Heart right ventricle (tissue), 16 donors: ENCODE data around the gene FAM13A. TPM values are rescaled to one million over a fixed set of nuclear protein-coding genes. Genes with fewer than 3 reads are reported as not detected.

Source experiments
- ATAC-seq, 8 donors: fragments of 200-7000 bp; cut with Tn5 transposase; one replicate each; pipeline ENCODE4 v1.9.1; 2020; ENCODE audit warnings: mild to moderate bottlenecking in 8 of 8, moderate library complexity in 8 of 8, moderate number of reproducible peaks in 1 of 8
- DNase-seq, 2 donors: peaks; one replicate each; pipeline ENCODE4 v3.0.0-alpha.2; 2020
- H3K27ac ChIP-seq, 10 donors: fragments of 200-600 bp; sonication (generic) in 2 of 10; one replicate each; pipeline versions ENCODE4 v1.5.0 to v1.8.0; 2020 to 2022; ENCODE audit warnings: mild to moderate bottlenecking in 3 of 10
- H3K27me3 ChIP-seq, 7 donors: fragments of 200-600 bp; one replicate each; pipeline ENCODE4 v1.8.0; 2021 to 2022; ENCODE audit warnings: mild to moderate bottlenecking in 2 of 7
- H3K36me3 ChIP-seq, 9 donors: fragments of 200-600 bp; sonication (generic) in 1 of 9; one replicate each; pipeline versions ENCODE4 v1.5.0 to v1.8.0; 2020 to 2022; ENCODE audit warnings: mild to moderate bottlenecking in 2 of 9
- H3K4me1 ChIP-seq, 9 donors: fragments of 200-600 bp; sonication (generic) in 1 of 9; one replicate each; pipeline versions ENCODE4 v1.5.0 to v1.8.0; 2020 to 2022; ENCODE audit warnings: mild to moderate bottlenecking in 4 of 9
- H3K4me3 ChIP-seq, 10 donors: fragments of 200-600 bp; sonication (generic) in 2 of 10; one replicate each; pipeline versions ENCODE4 v1.5.0 to v1.8.0; 2020 to 2022; ENCODE audit warnings: mild to moderate bottlenecking in 7 of 10, moderate library complexity in 2 of 10
- H3K9me3 ChIP-seq, 11 donors: fragments of 200-600 bp in 10 of 11; sonication (generic) in 2 of 11; one replicate each; pipeline versions ENCODE4 v1.5.0 to v1.8.0; 2013 to 2022; ENCODE audit warnings: mild to moderate bottlenecking in 2 of 11, control low read depth in 1 of 11, moderate library complexity in 1 of 11
- WGBS, 2 donors: extraction: QIAGEN DNeasy Blood & Tissue Kit; methylation state at CpG; one replicate each; pipeline ENCODE4 v1.1.7; 2013; ENCODE audit warnings: inconsistent platforms in 1 of 2; 5-methylcytosine and 5-hydroxymethylcytosine counted together
- intact Hi-C, 10 donors: fragments of 100-400 bp; cut with DNase I; formaldehyde crosslinking; loops; one replicate each; pipeline versions ENCODE4 v1.11.1 to v1.14.2; 2022
- polyA plus RNA-seq, 2 donors: library from polyadenylated mRNA; stranded (reverse); fragments of 200-250 nt; gene quantifications; one replicate each; pipeline ENCODE4 v1.2.3, GENCODE V29; 2013
- total RNA-seq, 10 donors: library from RNA; stranded (reverse); fragmentation: NEBNext Ultra II Directional in 3 of 10; extraction: Animal tissue kit (Norgen Biotek cat#: 25700) in 3 of 10; gene quantifications; one replicate each; pipeline versions ENCODE4 v1.2.1 to v1.2.4, GENCODE V29; 2021 to 2023
- TF ChIP-seq, protein P1 (sequence below), 9 donors: fragments of 200-600 bp; sonication (generic) in 2 of 9; IDR thresholded peaks; one replicate each; pipeline versions ENCODE4 v1.5.0 to v1.8.0; 2021 to 2022; ENCODE audit warnings: antibody characterized with exemption in 9 of 9, mild to moderate bottlenecking in 5 of 9, moderate library complexity in 1 of 9
- donor health status: Arrhythmogenic right ventricular cardiomyopathy.
- donor health status: ischemic (EF 13 %, LVEDD 7.1; RV severe dilation, severe dysfunction).
- donor health status: healthy with polysubstance abuse.
- donor health status: DM: no; HTN: yes; CAD: no.
- donor health status: DM: no; HTN: no; CAD: no.
- donor health status: ischemic (EF 25% LVEDD 6.9; RV normal size, moderate dysfunction).
- donor health status: ischemic (EF 25% LVEDD 5.7; RV mildly dilated, moderate dysfunction).
- donor health status: healthy.
- donor health status: DM: yes; HTN: yes; CAD: no.
- donor health status: Ischemic cardiomyopathy.
- donor health status: ischemic (EF 35%, LVEDD 5.7; RV mildly dilated, moderate dysfunction).
- donor health status: nonischemic (EF 11% LVEDD 7.7; RV severe dilation, severe dysfunction).
- donor health status: DM: yes; HTN: yes; CAD: no.
- donor health status: PGD.
- donor health status: ischemic (EF 29% LVEDD 5.4; RV normal size, mild dysfunction).
- donor health status: nonischemic (EF 23%, LVEDD 6.1; RV moderate dilation, normal function).

FAM13A gene
- total and polyA plus RNA-seq, 12 donors, result 2.4 to 18.4 (median 14.1) TPM

GRCh38 chr4:88939697-88940096, 117.3 kb downstream of the FAM13A start:
- intact Hi-C loops, result no loop called here
- no peak overlapping the region for H3K4me3 ChIP-seq
- H3K27ac ChIP-seq, result no peak overlapping the region
- H3K9me3 ChIP-seq, result no peaks in the 10 kb centered on the region
- 75 to 84% methylated on average over 3 of the region's 3 CpGs for WGBS, 2 donors
- no peaks in the 10 kb centered on the region for H3K36me3 ChIP-seq
- no peaks in the 10 kb centered on the region for H3K27me3 ChIP-seq
- TF ChIP-seq, protein P1, sequence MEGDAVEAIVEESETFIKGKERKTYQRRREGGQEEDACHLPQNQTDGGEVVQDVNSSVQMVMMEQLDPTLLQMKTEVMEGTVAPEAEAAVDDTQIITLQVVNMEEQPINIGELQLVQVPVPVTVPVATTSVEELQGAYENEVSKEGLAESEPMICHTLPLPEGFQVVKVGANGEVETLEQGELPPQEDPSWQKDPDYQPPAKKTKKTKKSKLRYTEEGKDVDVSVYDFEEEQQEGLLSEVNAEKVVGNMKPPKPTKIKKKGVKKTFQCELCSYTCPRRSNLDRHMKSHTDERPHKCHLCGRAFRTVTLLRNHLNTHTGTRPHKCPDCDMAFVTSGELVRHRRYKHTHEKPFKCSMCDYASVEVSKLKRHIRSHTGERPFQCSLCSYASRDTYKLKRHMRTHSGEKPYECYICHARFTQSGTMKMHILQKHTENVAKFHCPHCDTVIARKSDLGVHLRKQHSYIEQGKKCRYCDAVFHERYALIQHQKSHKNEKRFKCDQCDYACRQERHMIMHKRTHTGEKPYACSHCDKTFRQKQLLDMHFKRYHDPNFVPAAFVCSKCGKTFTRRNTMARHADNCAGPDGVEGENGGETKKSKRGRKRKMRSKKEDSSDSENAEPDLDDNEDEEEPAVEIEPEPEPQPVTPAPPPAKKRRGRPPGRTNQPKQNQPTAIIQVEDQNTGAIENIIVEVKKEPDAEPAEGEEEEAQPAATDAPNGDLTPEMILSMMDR (IDR thresholded peaks at IDR 0.05), result no peak
- no peak for ATAC-seq
- H3K4me1 ChIP-seq, result peaks cover 0 to 10% (median 0%) of the 10 kb centered on the region in 9 donors
- no peak for DNase-seq

- Histone ChIP-seq H3K36me3 (no peaks in the 10 kb centered on the region), H3K27me3 (no peaks in the 10 kb centered on the region), H3K4me1 (peaks cover 0 to 10% (median 0%) of the 10 kb centered on the region in 9 donors), H3K27ac (no peak overlapping the region), H3K4me3 (no peak overlapping the region), H3K9me3 (no peaks in the 10 kb centered on the region)
- no peak for DNase-seq
- no peak for ATAC-seq
- intact Hi-C loops, result no loop called here
- TF ChIP-seq, protein P1 (IDR thresholded peaks at IDR 0.05), result no peak
Measured at GRCh38 chr4:88938138-88938537, 118.8 kb downstream of the FAM13A start.

DNA sequence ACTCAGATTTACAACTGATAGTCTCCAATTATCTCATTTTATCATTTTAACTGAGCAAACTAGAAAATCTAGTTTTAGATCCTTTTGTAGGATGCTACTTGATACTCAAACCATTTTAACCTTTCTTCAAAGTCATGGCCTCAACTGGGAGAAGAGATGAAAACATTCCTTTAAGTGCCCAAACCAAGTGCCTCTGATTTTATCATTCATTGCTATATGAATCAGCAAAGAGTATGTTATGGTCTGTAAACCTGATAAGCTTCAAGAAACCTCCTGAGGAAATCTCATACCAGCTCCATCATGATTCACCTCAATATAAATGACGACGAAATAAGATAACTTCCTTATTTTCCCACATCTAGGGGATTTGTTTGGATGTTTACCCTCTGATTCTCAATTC, 119.9 kb downstream of the FAM13A start:
- intact Hi-C loops, result no loop called here
- no peak for DNase-seq
- no peaks in the 10 kb centered on the region for H3K27me3 ChIP-seq
- TF ChIP-seq, protein P1 (IDR thresholded peaks at IDR 0.05), result no peak
- H3K4me3 ChIP-seq, result no peak overlapping the region
- H3K36me3 ChIP-seq, result no peaks in the 10 kb centered on the region
- no peak overlapping the region for H3K27ac ChIP-seq
- no peak for ATAC-seq
- no peaks in the 10 kb centered on the region for H3K9me3 ChIP-seq
- WGBS, 2 donors, result 91 to 97% methylated on average over 2 of the region's 2 CpGs
- peaks cover 0 to 10% (median 0%) of the 10 kb centered on the region in 9 donors for H3K4me1 ChIP-seq

DNA sequence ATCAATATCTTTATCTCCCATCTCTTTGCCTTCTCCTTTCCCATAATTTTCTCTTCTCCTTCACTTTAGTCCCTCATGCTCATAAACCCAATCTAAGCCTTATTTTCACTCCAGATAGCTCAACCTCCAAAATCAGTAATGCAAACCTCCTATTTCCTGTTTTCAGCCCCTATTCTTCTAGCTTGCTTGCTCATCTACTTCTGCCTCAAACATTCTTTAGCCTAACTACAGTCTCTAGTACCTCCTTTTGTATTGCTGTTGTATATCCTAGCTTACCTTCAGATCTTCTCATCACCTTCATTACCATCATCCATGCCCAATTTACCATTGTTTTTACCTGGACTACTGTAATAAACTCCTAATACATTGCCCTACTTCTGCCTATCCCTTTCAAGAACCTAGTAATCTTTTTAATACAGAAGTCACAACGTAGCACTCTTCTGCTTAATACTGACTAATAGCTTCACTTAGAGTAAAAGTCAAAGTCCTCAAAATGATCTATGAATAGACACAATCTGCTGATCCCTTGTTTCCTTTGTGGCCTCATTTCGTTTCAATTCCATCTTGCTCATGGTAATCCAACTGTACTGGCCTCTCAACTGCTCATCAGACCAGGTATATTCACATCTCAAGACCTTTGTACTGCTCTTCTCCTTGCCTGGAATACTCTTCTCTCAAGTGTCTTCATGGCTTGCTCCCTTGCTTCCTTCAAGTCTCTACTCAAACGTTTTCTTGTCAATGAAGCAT, 123.4 kb downstream of the FAM13A start:
- intact Hi-C loops, result no loop called here
- DNase-seq (no peak), ATAC-seq (no peak)
- peaks cover 0 to 12% (median 0%) of the 10 kb centered on the region in 11 donors for H3K9me3 ChIP-seq
- H3K27ac ChIP-seq, result no peak overlapping the region
- TF ChIP-seq, protein P1 (IDR thresholded peaks at IDR 0.05), result no peak
- peaks cover 0 to 4% (median 0%) of the 10 kb centered on the region in 9 donors for H3K4me1 ChIP-seq
- no peak overlapping the region for H3K4me3 ChIP-seq
- WGBS, 2 donors, result 64 to 87% methylated on average over 3 of the region's 3 CpGs
- no peaks in the 10 kb centered on the region for H3K36me3 ChIP-seq
- H3K27me3 ChIP-seq, result no peaks in the 10 kb centered on the region
